ENCODE results near the gene TNIP2.

- TF ChIP-seq CTCF (IDR thresholded peaks at IDR 0.05) (no peak), POLR2A (IDR thresholded peaks at IDR 0.05) (no peak), EP300 (IDR thresholded peaks at IDR 0.05) (no peak), POLR2AphosphoS5 (IDR thresholded peaks at IDR 0.05) (no peak)
Observed at GRCh38 chr4:2729533-2729875, 26.6 kb downstream of the TNIP2 start.
